Activated CD4-positive, alpha-beta T cell treated with anti-CD3 and anti-CD28 coated beads, Interleukin-2, amount 10 ng/mL, durations not matched to agents 7 days and 5 days (primary cell): Measurements from ENCODE around the gene MUC21. TPM values are rescaled to one million over a fixed set of nuclear protein-coding genes. Genes with fewer than 3 reads are reported as not detected.

Source experiments
- total RNA-seq, 2 experiments: library from RNA; stranded (reverse); gene quantifications; one replicate each; pipeline ENCODE4 v1.2.3, GENCODE V29; 2021

The MUC21 gene
- total RNA-seq, 2 experiments from 2014 or later = not detected

Other genes with a start within 250 kb of the MUC21 start
- gene FLOT1, start 241.0 kb upstream of the MUC21 start, total RNA-seq = 100 to 1,000 TPM; 199 to 213 TPM
- 10 to 100 TPM; 30.5 to 34.9 TPM for gene IER3, start 239.2 kb upstream of the MUC21 start, total RNA-seq
- 1 to 10 TPM; 4.5 to 5.6 TPM for gene DDR1, start 99.2 kb upstream of the MUC21 start, total RNA-seq
- gene GTF2H4, start 75.5 kb upstream of the MUC21 start, total RNA-seq = 10 to 100 TPM; 28.5 to 34.1 TPM
- gene VARS2, start 69.5 kb upstream of the MUC21 start, total RNA-seq = 10 to 100 TPM; 34.3 to 40.2 TPM
- not detected for gene SFTA2, start 51.5 kb upstream of the MUC21 start, total RNA-seq
- gene MUCL3, start 42.7 kb upstream of the MUC21 start, total RNA-seq = not detected
- not detected for gene MUC22, start 26.8 kb downstream of the MUC21 start, total RNA-seq
- not detected for gene C6orf15, start 128.9 kb downstream of the MUC21 start, total RNA-seq
- gene PSORS1C1, start 131.1 kb downstream of the MUC21 start, total RNA-seq = under 1 TPM in 1 of 2 experiments, not detected in 1; 0.57 TPM
- not detected for gene CDSN, start 136.7 kb downstream of the MUC21 start, total RNA-seq
- not detected for gene PSORS1C2, start 155.3 kb downstream of the MUC21 start, total RNA-seq
- 10 to 100 TPM; 43.4 to 44.7 TPM for gene CCHCR1, start 174.1 kb downstream of the MUC21 start, total RNA-seq
- 10 to 100 TPM; 86.3 to 86.7 TPM for gene TCF19, start 174.9 kb downstream of the MUC21 start, total RNA-seq
- under 1 TPM in 1 of 2 experiments, not detected in 1; 0.20 TPM for gene POU5F1, start 187.0 kb downstream of the MUC21 start, total RNA-seq